Fibroblast of villous mesenchyme (primary cell): ENCODE measurements around the gene CCDC86. TPM values are rescaled to one million over a fixed set of nuclear protein-coding genes. Genes with fewer than 3 reads are reported as not detected.

Experiments
- DNase-seq: peaks from one replicate; pipeline ENCODE4 v3.0.0-alpha.2; 2010; ENCODE audit warnings: low read depth
- H3K4me3 ChIP-seq: 2 replicates; pipeline ENCODE4 v1.5.1; 2011; ENCODE audit warnings: low read depth, mild to moderate bottlenecking, low read length
- CTCF ChIP-seq: IDR thresholded peaks from 2 replicates; pipeline ENCODE4 v1.5.1; 2012; ENCODE audit warnings: low read depth, mild to moderate bottlenecking, low read length; ENCODE audit not compliant: insufficient read depth
- total RNA-seq: library from RNA; depleted of rRNA; stranded (reverse); fragments of >200 nt; gene quantifications from 2 replicates; pipeline ENCODE4 v1.2.3, GENCODE V29; 2012

The CCDC86 gene
- 11.2 and 13.5 TPM in 2 replicates for total RNA-seq

GRCh38 chr11:60841797-60842667 lies at the start of gene CCDC86:
CCDC86 (plus strand) TSS chr11:60842113; CDS start chr11:60842125, 12 bp downstream.
- TF ChIP-seq CTCF: no peak
- DNase-seq: peak; percentile 97
- peak within 1 kb of the TSS; percentile 92 for H3K4me3 ChIP-seq

- no peak for DNase-seq
- H3K4me3 ChIP-seq: no peak overlapping the region
- TF ChIP-seq CTCF: no peak
Measured at GRCh38 chr11:60792521-60792920, 49.4 kb upstream of the CCDC86 start.

GRCh38 chr11:60795291-60795690 lies 46.6 kb upstream of the CCDC86 start:
- no peak for TF ChIP-seq CTCF
- no peak for DNase-seq
- H3K4me3 ChIP-seq: no peak overlapping the region

GRCh38 chr11:60797846-60798630 lies 43.9 kb upstream of the CCDC86 start:
- no peak for TF ChIP-seq CTCF

GRCh38 chr11:60798631-60799030 lies 43.3 kb upstream of the CCDC86 start:
- no peak for TF ChIP-seq CTCF
- DNase-seq: no peak
- H3K4me3 ChIP-seq: no peak overlapping the region

More at GRCh38 chr11:60797846-60798630, 43.9 kb upstream of the CCDC86 start:
- no peak for DNase-seq
- H3K4me3 ChIP-seq: no peak overlapping the region

- H3K4me3 ChIP-seq: no peak overlapping the region
- no peak for DNase-seq
- no peak for TF ChIP-seq CTCF
Measured at GRCh38 chr11:60801194-60801593, 40.7 kb upstream of the CCDC86 start.
